ENCODE measurements around the gene HS1BP3.

DNA sequence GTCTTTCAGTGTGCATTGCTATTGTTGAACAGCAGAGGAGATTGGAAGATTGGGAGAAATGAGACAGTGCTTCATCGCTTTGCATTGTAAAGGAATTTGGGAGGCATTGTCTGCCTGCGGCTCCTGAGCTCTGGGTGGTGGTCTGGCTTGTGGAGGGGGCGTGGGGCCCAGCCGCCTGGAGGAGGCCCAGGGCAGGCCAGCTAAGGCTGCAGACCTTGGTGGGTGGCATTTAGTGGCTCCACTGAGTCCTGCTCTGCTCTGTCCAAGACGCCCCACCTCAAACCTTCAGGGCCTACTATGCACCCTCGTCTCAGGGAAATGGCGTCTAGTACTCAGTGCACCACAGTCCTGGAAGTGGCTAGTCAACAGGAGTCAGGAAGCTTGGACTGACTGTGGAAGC, 5.7 kb upstream of the HS1BP3 start:
- TF ChIP-seq, protein P1, sequence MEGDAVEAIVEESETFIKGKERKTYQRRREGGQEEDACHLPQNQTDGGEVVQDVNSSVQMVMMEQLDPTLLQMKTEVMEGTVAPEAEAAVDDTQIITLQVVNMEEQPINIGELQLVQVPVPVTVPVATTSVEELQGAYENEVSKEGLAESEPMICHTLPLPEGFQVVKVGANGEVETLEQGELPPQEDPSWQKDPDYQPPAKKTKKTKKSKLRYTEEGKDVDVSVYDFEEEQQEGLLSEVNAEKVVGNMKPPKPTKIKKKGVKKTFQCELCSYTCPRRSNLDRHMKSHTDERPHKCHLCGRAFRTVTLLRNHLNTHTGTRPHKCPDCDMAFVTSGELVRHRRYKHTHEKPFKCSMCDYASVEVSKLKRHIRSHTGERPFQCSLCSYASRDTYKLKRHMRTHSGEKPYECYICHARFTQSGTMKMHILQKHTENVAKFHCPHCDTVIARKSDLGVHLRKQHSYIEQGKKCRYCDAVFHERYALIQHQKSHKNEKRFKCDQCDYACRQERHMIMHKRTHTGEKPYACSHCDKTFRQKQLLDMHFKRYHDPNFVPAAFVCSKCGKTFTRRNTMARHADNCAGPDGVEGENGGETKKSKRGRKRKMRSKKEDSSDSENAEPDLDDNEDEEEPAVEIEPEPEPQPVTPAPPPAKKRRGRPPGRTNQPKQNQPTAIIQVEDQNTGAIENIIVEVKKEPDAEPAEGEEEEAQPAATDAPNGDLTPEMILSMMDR (IDR thresholded peaks at IDR 0.05), result no peak
- TF ChIP-seq POLR2A (IDR thresholded peaks at IDR 0.05), result no peak

Measured in lower leg skin (tissue), 3 donors.